ENCODE results near the gene ABLIM1.

The ABLIM1 gene

DNA sequence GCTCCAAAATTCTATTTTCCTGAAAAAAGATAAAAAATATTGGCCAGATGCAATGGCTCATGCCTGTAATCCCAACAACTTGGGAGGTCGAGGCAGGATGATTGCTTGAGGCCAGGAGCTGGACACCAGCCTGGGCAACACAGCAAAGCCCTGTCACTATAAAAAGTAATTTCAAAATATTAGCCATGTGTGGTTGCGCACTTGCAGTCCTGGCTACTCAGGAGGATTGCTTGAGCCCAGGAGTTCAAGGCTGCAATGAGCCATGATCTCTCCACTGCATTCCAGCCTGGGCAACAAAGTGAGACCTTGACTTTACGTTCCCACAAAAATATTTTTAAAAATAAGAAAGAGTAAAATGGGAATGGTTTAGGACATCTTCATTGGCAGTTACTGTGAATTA is 149.7 kb downstream of the ABLIM1 start:
- DNase-seq, result no peak

DNA sequence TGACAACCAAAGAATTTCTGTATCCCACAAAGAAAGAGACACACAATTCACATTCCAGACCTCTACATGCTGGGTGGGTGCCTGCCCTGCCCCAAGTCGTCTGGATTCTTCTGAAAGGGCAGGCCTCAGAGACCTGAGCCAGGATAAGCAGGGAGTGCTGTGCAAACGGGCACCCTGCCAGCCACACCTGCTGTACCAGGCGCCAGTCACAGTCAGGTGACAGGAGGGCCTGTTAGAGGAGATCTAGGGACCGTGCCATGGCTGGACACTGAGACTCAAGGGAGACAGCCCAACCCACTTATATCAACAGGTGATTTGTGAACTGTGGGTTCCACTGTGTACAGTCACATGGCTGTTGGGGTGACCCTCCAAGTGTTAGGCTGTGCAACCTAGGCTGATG is 150.6 kb downstream of the ABLIM1 start:
- no peak for DNase-seq

DNA sequence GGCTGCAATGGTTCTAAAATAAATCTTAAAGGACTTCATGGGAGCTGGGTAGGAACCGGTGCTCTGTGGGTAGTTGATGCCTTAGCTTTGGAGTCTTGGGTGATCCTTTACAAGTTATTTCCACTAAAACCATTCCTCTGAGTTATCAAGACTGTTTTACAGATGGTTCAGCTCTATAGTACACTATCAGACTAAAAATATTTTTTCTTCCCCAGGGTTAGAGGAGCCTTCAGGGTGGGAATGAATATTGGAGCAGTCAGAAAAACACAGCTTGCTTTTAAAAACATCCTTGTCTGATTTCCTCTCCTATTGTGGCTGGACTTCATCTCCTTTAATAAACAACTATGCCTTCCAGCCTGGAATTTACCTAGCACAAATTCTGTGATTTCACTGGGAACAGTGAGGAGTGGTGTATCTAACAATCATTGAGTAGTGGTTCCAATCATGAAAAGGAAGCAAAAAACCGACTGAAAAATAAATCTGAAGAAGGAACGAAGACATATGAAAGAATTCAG is 151.1 kb downstream of the ABLIM1 start:
- DNase-seq, result no peak

DNA sequence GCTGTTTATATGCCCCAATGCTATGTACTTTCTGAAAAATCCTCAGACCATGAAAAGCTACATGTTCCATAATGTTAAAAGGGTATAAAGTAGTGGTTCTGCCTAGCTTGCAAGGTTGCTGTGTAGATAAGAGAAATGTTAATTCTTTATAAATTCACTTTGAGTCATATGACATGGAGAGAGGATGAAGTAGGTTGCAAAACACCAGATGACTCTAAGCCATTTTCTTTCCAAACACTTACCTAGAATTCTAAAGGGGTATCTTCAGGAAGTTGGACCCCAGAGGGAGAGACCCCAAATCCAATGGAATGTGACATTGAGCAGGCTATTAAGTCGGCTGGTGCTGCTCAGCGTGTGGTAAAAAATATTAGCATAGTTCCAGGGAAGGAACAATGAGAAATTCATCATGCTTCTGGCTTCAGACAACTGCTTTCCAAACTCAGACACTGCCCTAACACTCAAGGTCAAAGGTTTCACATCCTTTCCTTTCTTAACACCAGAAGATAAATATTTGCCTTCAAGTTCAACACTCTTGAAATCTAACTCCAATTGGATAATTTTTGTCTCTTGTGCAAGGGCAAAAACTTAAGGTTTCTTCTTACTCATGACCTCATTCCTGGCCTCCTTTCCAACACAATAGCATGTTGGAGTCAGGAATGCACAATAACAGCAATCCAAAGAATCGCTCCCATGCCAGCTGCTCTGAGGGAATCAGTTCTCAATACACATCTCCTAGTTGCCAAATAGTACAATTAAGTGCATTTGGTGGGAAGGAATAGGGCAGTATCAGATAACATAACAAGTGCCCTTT is 153.1 kb downstream of the ABLIM1 start:
- no peak for DNase-seq

DNA sequence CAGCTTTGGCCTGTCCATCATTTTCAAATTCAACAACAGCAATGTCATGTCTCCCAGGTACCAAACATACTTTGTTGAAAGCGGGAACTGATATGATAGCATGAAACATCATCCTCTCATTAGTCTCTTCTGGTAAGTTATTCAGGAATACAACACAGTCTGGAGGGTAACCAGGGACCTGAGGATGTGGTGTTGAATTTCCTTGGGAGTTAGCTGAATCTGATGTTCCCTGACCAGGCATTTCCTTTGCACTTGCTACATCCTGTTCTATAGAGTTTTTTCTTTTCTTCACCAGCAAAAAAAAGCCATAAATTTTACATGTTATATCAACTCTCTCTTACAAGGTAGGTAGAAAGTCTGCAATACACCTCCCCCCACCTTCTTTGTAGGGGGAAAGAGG is 156.0 kb downstream of the ABLIM1 start:
- no peak for DNase-seq

DNA sequence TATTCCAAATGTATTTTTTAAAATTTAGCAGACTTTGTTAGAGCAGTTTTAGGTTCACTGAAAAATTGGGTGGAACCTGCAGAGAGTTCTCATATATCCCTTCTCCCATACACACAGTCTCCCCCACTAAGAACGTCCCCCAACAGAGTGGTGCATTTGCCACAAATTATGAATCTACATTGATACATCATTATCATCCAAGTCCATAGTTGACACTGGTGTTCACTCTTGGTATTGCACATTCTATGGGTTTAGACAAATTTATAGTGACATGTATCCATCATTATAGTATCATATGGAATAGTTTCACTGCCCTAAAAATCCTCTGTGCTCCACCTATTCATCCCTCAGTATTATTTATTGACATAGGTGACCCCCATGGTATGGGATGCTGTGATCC is 156.4 kb downstream of the ABLIM1 start:
- DNase-seq, result no peak

DNA sequence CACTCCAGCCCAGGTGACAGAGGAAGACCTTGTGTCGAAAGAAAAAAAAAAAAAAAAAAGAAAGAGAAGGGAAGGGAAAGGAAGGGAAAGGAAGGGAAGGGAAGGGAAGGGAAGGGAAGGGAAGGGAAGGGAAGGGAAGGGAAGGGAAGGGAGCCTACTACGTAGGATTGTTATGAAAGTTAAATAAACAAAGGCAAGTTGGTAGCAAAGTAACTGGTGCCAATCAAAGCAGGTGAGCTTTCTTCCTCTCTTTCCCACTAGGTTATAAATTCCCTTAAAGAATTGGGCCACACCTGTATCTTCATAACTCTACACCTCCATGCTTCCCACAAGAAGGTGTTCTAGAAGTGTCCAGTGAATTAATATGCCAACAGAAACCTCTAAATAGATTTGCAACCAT is 157.4 kb downstream of the ABLIM1 start:
- no peak for DNase-seq

DNA sequence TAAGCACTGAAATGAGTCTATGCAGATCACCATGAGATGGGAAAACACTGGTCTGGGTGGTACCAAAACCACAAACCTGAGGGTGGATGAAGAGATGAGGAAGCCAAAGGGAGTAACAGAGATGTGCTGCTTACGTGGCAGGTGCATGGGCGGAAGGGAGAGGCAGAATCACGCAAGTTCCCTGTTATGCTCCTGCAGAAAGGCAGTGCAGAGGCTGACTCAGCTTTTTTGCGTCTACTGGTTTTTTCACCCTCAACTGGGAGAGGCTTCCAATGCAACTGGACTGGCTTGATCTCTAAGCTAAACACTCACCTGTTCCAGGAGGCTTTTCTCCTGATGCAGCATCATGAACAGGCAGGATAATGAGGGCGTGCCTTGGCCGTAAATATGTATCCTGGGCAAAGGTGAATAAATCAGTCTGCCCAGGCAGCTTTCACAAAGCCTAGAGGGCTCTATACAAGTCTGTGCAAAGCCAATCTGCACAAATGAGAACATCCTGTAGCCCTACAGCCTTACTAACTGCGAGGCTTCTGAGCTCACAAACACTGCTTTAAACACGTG is 158.4 kb downstream of the ABLIM1 start:
- DNase-seq, result peak; percentile 39

DNA sequence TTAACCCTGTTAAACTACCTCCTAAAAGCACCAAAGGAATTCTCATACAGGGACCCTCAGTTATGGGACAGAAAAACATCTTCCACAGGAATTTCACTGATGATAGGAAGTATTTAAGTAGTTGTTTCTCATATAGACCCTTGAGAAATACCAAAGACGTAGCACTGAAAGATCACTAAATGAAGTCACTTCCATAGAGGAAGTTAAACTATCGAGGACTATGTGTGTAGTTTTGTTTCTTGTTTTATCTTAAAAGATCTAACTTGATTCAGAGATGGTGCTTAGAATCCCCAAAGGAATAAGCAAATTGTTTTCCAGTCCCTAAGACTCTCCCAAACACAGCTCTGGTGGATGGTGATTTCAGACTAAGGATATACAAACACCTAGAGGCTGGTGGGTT is 159.0 kb downstream of the ABLIM1 start:
- no peak for DNase-seq

DNA sequence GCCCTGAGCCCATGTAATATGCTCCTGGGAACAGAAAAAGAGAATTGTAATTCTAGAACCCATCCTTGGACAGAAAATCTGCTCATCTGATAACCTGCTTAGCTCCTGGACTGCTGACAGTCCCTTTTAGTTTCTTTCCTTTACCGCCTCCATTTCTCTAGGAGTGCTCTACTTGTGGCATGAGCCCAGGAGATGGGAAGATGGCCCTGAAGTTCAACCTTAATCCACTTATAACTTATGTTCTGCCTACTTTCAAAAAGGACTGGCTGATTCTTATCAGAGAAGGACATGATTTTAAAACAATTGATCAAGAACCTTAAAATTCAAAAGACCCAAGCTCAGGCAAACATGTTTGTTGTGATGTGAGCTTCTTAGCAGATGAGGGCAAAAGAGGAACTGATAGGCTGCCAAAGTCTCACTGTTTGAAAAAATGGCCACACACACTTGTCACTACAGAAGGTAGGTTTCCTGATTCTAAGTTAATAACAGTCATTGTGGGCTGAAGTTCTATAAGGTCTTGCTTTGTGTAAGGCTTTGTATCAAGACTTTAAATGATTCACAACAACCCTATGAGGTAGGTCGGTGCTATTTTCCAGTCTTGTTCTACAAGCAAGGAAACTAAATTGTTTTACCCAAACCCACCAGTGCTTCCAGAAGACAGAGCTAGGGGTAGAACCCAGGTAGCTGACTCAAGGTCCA is 159.5 kb downstream of the ABLIM1 start:
- DNase-seq, result no peak

DNA sequence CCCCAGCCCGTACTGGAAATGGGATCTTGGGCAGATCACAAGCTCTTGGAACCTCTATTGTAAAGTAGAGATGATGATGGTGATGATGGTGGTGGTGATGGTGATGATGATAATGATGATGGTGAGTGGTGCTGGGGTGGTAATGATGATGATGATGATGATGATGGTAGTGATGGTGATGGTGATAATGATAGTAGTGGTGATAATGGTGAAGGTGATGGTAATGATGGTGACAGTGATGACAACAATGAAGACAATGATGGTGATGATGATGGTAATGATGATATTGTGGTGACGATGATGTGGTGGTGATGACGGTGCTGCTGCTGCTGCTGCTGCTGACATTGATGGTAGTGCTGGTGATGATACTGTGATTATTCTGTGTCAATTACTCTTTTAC is 162.8 kb downstream of the ABLIM1 start:
- DNase-seq, result no peak

DNA sequence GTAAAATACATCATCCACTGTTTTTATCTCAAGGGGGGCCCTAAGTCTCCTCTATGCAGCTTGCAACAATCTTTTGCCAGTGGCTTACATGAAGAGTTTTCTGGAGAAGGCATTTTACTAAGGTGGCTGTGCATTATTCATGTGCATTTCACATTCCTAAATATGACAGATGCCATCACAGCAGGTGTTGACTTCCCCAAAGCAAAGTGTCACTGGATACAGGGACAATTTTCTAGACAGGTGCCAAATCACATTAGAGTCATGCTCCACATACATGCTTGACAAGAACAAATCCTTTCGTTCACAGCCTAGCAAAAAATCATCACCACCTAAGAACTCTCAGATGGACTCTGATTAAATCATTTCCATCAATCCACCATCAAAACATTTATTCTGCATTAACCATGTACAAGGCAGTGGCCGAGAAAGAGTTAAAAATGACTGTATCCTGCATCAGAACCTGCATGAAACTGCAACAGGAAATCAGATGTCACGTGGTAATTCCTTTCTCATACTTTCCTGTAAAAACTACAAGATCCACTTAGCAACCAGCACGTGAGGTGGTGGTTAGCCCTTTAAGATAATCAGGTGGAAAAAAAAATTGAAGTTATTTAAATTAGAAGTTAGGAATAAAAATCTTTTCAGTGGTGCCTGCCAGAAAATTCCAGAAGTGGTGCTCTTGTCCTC is 165.6 kb downstream of the ABLIM1 start:
- peak; percentile 35 for DNase-seq

DNA sequence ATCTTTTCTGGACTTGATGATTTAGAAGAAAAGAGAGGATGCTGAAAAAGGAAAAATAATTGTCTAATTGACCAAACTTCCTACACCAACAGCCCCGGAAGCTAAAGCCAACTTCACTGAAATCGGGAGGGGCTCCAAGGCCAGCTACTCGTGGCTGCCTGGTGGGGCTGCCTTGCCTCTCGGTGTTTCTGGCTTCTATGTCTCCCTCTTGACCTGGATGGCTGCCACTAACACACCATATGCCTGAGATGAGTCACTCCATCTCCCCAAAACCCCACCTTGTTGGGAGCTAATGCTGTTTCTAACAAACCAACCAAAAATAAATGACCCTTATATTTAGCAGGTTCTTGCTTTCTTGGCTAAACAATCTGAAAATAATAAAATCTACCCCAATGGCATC is 166.1 kb downstream of the ABLIM1 start:
- DNase-seq, result no peak

DNA sequence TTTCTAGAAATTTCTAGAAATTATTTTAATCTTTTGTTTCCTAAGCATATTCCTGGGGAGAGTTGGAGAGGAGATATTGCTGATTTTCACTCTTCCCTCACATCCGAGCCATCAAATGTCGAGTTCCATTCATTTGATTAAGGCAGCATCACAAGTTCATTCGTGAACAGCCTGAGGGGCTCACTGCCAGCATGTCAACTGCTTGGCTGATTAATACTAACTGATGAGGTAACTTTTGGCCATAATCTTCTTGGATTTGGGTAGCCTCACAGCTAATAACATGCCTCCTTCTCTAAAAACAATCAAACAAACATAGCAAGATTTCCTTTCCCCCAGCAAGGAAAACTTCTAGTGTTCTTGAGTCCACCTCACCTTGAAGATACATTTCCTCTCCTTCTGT is 166.7 kb downstream of the ABLIM1 start:
- no peak for DNase-seq

DNA sequence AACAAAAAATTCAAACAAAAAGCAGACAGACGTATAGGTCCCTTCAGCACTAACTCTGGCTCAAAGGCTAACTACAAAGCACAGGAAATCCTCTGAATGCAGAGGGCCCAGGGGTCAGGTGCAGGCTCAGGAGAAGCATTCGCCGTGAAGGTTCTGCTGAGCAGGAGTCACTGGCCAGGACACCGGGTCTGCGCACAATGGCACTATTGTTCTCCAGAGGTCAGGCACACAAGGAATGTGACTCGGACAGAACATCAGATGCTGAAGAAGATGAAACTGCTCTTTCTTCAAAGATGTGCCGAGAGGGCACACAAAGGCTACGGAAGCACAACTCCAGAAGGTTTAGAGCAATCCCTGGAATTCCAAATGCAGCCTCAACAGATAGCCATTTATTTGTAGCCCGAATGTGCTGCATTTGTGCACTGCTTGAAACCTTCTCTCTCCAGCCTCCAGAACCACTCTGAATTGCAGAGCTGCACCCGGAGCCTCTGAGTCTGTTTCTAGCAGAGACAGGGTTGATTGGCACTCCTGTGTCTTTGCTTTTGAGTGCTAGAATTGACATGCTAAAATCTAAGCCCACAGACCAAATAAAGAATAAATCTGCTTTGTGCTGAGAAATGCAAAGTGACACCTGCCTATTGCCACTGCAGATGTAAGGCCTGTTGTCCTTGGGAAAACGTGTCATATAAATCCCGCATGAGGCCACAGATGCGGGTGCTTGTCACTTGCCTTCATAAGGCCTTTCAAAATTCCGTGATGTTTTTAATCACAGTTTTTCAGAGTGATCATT is 168.4 kb downstream of the ABLIM1 start:
- no peak for DNase-seq

DNA sequence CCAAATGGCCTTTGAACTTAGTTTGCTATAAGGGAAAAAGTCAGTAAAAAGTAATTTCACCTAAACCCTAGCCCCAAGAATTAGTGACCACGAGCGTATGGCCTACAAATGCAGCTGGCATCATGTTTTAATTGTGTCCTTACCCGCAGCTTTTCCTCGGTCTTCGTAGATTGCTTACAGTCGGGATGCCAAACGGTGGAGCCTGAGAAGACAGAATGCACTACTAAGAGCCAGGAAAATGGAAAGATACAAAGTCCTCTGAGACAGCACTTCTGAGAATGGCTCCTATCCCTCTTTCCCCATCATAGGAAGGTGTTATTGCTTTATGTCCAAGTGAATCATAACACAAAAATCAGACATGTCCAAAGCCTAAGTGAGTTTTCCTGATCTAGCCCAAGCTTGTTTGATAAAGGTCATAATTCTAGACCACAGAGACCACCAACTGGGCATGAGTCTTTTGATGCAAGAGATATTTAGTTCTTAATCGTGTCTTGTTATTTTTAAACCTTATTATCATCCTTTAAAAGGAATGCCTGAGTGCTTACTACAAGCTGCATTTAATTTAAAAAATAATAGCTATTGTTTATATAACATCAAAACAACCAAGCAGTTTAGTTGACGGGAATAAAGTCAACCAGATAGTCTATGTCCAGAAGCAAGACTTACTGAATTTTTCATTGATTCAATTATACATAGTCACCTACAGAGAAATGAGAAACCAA is 170.1 kb downstream of the ABLIM1 start:
- DNase-seq, result no peak

DNA sequence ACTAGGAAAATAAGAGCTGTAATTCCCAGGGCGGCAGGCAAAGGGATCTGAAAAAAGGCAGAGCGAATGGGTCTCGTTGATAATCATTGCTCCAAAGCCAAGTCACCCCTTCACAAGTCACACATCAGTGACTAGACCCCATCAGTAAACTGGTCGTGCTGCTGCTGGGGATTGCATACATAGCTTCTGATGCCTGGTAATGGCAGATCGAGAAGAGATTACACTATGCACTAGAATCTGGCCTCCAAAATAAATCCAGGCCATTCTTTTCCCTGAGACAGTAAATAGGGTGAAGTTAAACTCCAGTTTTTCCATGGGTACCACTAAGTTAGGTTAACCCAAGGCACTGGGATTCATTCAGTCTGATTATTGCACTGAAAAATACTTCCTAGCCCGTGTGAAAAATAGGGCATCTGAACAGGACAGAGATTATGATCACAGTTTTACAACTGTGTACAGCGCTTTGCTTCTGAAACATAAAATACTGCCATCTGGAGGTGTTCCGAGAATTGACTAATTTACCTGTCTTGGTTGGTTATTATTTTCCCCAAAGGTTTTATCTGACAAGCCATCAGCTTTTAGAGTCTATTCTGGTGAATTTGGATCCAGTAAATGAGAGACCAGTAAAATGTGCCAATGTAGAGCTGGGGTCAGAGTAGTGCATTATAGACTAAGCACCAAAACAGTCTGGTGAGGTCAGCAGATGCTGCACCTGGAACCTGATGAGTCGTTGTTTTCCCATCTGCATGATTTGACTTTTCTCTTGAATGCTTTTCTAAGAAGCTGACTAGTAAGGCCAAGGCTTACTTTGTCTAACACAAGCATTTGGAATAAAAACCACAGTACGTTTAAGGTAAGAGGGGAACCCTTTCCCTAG is 170.9 kb downstream of the ABLIM1 start:
- no peak for DNase-seq

DNA sequence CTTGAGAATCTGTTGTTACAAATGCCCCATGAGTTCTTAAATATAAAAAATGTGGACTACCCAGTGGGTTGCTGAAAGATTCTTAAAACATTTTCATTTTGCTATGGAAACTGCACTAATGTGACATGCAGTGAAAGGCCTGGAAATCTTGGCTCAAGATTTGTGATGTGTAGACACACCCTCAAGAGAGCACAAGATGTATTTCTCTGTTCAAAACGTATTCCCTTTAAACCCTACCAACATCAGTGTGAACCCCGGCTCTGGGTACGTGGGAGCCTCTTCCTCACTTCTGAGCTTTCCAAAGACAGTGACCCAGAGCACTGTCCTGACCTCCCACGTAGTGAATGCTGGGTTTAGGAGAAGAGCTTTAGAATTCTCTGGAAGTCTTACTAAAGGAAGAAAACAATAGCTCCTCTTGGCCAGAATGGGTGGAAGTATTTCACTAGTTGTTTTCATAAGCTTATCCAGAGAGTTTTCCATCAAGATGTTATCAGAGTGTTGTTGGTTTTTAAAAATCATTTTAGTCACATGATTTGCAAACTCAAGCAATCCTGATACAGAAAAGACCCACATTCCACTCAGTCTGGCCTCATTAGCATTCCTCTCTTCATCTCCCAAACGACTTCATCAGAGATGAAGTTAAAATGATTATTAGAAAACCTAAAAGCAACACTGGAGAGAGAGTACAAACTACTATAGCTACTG is 172.2 kb downstream of the ABLIM1 start:
- no peak for DNase-seq

DNA sequence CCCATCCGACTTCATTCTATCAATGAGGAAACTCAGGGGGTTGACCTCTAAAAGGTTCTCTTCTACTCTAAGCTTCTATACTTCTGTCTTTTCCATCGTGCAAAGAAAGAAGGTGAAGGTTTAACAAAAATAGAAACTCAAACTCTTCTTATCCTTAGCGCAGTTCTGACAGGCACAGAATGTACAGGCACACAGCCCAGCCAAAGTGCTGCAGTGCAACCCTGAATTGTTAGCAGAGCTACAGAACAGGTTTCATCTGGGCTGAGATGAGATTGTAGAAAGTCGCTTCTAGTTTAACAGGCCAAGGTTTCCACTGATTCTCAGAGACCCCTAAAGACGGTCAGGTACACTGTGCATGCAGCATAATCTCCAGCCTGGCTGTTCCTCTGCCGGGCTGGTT is 174.5 kb downstream of the ABLIM1 start:
- DNase-seq, result no peak
